ENCODE results near the gene PLA2G6. TPM values are rescaled to one million over a fixed set of nuclear protein-coding genes. Genes with fewer than 3 reads are reported as not detected.

PLA2G6 gene
- total RNA-seq, 1 experiment from 2014 or later = 36.0 TPM

DNA sequence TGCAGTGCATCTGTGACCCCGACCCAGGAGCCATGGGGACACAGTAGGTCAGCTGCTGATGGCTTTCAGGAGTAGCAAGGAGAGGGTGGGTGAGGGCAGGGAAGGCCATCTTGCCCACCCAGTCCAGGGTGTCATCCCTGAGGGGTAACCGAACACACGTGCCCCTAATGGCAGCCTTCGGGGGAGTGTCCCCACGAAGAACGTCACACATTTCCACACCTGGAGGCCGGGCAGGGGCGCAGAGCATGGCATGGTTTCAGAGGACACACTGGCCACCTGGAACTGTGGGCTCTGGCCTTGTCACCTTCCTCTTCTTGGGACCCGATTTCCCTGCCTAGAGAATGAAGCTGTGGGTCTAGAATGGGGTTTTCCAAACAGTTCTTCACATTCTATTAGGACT is 51.8 kb downstream of the PLA2G6 start:
- no peaks in the 10 kb centered on the region for H3K79me2 ChIP-seq (ENCODE audit: insufficient read depth, low read length)
- H3K9me3 ChIP-seq (ENCODE audit: control insufficient read depth in 1 of 2, insufficient read depth in 1 of 2, low read depth in 1 of 2, low read length in 2 of 2) = no peaks in the 10 kb centered on the region
- ChIA-PET CTCF (no interaction called here), RAD21 (ENCODE audit: low non-redundant PET in 1 of 2, low total read pairs in 2 of 2, uncharacterized antibody in 2 of 2, unreplicated experiment in 2 of 2) (no interaction called here), POLR2A (no interaction called here)
- H2AFZ ChIP-seq (ENCODE audit: low read depth, low read length, poor library complexity, severe bottlenecking) = no peak overlapping the region
- no peak overlapping the region for H3K27ac ChIP-seq (ENCODE audit: low read depth, low read length)
- TF ChIP-seq EZH2phosphoT487 (IDR thresholded peaks at IDR 0.05; ENCODE audit: borderline replicate concordance) = no peak
- no peak for TF ChIP-seq ATF3 (IDR thresholded peaks at IDR 0.05)
- TF ChIP-seq SP1 (IDR thresholded peaks at IDR 0.05; ENCODE audit: low read depth) = no peak
- no peak for TF ChIP-seq EGR1 (IDR thresholded peaks at IDR 0.05; ENCODE audit: low read depth)
- no peak for TF ChIP-seq SRF (IDR thresholded peaks at IDR 0.05; ENCODE audit: low read depth)
- TF ChIP-seq, protein P1, sequence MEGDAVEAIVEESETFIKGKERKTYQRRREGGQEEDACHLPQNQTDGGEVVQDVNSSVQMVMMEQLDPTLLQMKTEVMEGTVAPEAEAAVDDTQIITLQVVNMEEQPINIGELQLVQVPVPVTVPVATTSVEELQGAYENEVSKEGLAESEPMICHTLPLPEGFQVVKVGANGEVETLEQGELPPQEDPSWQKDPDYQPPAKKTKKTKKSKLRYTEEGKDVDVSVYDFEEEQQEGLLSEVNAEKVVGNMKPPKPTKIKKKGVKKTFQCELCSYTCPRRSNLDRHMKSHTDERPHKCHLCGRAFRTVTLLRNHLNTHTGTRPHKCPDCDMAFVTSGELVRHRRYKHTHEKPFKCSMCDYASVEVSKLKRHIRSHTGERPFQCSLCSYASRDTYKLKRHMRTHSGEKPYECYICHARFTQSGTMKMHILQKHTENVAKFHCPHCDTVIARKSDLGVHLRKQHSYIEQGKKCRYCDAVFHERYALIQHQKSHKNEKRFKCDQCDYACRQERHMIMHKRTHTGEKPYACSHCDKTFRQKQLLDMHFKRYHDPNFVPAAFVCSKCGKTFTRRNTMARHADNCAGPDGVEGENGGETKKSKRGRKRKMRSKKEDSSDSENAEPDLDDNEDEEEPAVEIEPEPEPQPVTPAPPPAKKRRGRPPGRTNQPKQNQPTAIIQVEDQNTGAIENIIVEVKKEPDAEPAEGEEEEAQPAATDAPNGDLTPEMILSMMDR (IDR thresholded peaks at IDR 0.05 in 2 of 3, conservative IDR thresholded peaks at IDR 0.05 in 1 of 3; ENCODE audit: borderline replicate concordance in 1 of 3, insufficient read depth in 1 of 3, low read depth in 2 of 3, low read length in 2 of 3) = no peak
- TF ChIP-seq JUND (IDR thresholded peaks at IDR 0.05) = no peak
- TF ChIP-seq ELF1 (IDR thresholded peaks at IDR 0.05; ENCODE audit: borderline replicate concordance, low read depth) = no peak
- TF ChIP-seq ZFX (IDR thresholded peaks at IDR 0.05) = no peak
- TF ChIP-seq SIN3A (IDR thresholded peaks at IDR 0.05; ENCODE audit: low read depth) = no peak
- no peak for TF ChIP-seq ZNF274 (IDR thresholded peaks at IDR 0.05; ENCODE audit: low read depth, low read length)
- no peak for TF ChIP-seq TCF7L2 (IDR thresholded peaks at IDR 0.05; ENCODE audit: borderline replicate concordance, extremely low read depth, insufficient read depth, insufficient read length)
- no peak for TF ChIP-seq POLR2A (IDR thresholded peaks at IDR 0.05; ENCODE audit: borderline replicate concordance, extremely low read depth, insufficient read depth, insufficient read length)
- TF ChIP-seq, protein P2, sequence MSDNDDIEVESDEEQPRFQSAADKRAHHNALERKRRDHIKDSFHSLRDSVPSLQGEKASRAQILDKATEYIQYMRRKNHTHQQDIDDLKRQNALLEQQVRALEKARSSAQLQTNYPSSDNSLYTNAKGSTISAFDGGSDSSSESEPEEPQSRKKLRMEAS (IDR thresholded peaks at IDR 0.05) = no peak
- no peak for TF ChIP-seq REST (IDR thresholded peaks at IDR 0.05; ENCODE audit: low read depth)
- no peak for TF ChIP-seq FOSL1 (IDR thresholded peaks at IDR 0.05; ENCODE audit: low read depth)
- TF ChIP-seq POLR2AphosphoS5 (IDR thresholded peaks at IDR 0.05; ENCODE audit: low read depth, low read length) = no peak
- TF ChIP-seq ZBTB33 (IDR thresholded peaks at IDR 0.05; ENCODE audit: extremely low read depth, insufficient replicate concordance, low read length) = no peak
- no peaks in the 10 kb centered on the region for H3K27me3 ChIP-seq (ENCODE audit: insufficient read depth, low read length)
- peaks cover 0 to 2% of the 10 kb centered on the region in 2 experiments; a peak in 2 of 4 replicates for H3K4me1 ChIP-seq (ENCODE audit: control insufficient read depth in 1 of 2, insufficient read depth in 2 of 2, low read length in 2 of 2)
- intact Hi-C loops (cut with micrococcal nuclease) = no loop called here
- H3K4me3 ChIP-seq (replicated peaks in 1 of 2; ENCODE audit: low read depth in 1 of 2, low read length in 2 of 2) = no peak overlapping the region
- no TSS peak for BruUV-seq (replicated peaks)
- no peaks in the 10 kb centered on the region for H4K20me1 ChIP-seq (ENCODE audit: insufficient read depth)
- H3K9me2 ChIP-seq (ENCODE audit: insufficient read depth) = no peaks in the 10 kb centered on the region
- no peak overlapping the region for H3K4me2 ChIP-seq (ENCODE audit: low read length)
- H3K9ac ChIP-seq (ENCODE audit: low read length) = no peak overlapping the region
- no peaks in the 10 kb centered on the region; a peak in 1 of 4 replicates for H3K36me3 ChIP-seq (ENCODE audit: control insufficient read depth in 1 of 2, insufficient read depth in 2 of 2, low read length in 2 of 2)
- no peak for DNase-seq (ENCODE audit: low read depth, low spot score)
- no peak for ATAC-seq
